GM18511 (cell line): ENCODE measurements around the gene PTCD2.

Experiments
- ATAC-seq: cut with Tn5 transposase; IDR thresholded peaks from one replicate; pipeline ENCODE4 v1.9.1; 2021; ENCODE audit warnings: mild to moderate bottlenecking, moderate library complexity; ENCODE audit not compliant: unreplicated experiment

PTCD2 gene

DNA sequence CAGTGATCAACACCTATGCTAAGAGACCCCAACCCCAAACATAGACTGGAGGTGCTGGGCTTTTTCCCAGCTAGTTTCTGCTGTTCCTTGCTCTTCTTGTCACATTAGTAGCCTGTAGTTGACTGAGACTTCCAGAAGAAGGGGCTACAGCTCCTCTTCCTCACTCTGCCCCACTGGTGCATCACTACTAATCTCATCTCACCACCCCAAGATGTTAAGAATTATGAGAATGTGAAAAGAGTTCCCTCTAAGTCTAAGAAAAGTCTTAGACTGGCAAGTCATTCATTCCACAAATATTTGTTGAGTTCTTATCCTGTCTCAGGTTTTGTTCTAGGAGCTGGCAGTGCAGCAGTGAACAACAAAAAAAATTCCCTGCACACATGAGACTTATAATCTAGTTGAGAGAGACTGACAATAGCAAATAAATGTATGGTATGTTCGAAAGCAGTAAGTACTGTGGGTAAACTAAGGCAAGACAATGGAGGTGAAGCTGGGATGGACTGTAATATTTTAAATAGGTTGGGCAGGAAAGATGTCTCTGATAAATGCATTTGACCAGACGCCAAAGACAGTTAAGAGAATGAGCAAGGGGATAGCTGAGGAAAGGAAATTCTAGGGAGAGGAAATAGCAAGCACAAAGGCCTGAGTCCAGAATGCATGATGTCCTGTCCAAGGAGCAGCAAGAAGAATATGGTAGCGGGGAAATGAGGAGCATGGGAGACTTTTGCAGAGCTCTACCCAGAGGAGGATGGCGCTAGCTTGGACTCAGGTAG is 92.3 kb downstream of the PTCD2 start:
- no peak for ATAC-seq

DNA sequence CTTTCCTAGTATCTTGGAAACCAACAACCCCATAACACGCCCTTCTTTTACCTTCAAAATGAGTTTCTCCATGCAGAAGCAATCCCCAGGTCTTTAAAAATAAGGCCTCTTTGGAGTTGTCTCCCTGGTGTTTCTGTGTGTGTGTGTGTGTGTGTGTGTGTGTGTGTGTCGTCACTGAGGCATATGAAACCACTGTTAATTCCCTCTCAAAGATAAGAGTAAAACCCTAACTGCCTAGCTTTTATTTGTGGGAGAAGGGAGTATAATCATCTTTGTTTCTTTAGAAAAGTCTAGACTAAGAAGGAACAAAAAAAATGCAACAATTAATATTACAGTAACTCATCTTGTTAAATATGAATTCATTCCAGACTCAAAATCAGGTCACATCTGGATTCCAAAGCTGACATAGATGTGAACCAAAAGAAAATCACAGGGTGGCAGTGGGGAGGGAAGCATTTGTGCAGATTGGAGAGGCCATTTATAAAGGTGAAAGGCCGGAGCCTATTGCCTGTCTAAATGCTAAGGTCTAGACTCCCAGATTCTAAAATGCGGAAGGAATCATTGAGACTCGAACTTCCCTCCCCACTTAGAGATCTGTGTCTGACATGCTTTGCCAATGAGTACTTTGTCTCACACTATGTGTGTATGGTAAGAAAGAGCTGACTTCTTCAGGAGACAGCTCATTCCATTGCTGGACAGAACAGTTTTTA is 95.6 kb downstream of the PTCD2 start:
- no peak for ATAC-seq

DNA sequence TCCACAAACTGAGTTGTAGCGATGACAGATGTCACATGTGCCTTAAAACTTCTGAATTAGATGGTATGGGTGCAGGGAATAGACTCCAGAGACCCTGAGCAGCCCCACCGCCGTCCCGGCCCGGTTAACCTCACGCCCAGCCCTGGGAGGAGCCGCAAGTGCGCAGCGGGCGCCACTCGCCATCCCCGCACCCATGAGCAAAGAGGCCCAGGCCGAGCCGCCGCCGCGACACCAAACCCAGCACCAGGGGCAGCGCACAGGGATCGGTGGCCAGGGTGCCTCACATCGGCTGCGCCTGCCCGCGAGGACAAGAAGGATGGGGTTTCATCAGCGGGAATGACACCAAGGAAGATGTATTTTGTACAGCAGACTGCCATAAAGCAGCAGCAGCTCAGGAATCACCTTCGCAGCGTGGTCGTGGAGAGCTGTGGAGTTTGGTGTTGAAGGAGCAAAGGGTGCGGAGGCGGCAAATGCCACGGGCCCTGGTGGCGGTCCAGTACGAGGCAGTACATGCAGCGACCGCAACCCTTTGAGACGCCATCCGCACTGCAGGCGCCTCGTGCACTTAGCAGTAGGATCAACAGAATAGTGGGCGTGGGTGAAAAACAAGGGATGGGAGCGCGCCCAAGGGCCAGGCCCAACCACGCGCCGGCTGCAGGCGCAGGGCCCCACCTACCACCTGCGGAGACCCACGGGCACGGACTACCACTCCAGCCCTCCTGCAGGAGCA is 97.3 kb downstream of the PTCD2 start:
- ATAC-seq = no peak
